ENCODE results near the gene EN1.

EN1 gene

DNA sequence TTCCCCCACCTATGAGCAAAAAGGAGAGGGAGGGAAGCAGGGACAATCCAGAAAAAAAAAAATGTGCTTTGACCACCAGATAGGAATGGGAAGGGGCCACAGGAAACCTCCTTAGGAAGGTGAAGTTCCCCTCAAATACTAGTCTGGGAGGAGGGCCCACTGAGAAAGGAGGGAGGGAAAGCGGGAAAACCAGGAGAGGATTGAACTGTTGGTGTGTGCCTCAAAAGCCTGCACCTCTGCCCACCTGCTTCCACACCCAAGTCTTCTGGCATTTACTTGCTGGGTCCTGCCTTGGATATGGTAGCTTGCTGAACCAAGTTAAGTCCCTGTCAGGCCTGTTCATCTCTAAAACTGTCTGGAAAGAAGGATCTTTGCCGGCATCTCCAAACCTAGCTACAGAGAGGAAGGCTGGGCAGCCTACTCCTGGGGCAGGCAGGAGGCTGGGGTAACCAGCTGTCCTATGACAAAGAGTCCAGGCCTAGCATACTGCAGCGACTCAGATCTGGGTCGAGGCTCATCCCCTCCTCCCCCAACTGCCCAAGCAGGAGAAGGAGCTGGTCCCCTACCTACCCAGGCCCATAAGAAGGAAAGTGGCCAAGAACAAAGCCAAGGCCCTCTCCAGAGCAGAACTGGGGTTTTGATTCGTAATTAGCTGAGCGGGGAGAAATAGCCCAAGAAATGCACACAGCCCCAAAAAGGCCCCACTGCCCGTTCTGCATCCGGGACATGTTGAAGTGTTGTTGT is 3.0 kb downstream of the EN1 start:
- Histone ChIP-seq H3K4me3 (replicated peaks; ENCODE audit: insufficient read depth, low read length) (no peak overlapping the region), H3K27ac (replicated peaks) (no peak overlapping the region), H3K27me3 (ENCODE audit: insufficient read depth, poor library complexity, severe bottlenecking) (peaks cover 82% of the 10 kb centered on the region)
- TF ChIP-seq REST (IDR thresholded peaks at IDR 0.05; ENCODE audit: insufficient replicate concordance, low read depth) = no peak
- no peak for TF ChIP-seq POLR2AphosphoS5 (IDR thresholded peaks at IDR 0.05; ENCODE audit: low read depth)
- no peak for TF ChIP-seq CTCF (IDR thresholded peaks at IDR 0.05; ENCODE audit: insufficient read depth, low read length)
- TF ChIP-seq SPI1 (IDR thresholded peaks at IDR 0.05; ENCODE audit: borderline replicate concordance, low read depth) = no peak
- no peak for TF ChIP-seq GABPA (IDR thresholded peaks at IDR 0.05; ENCODE audit: low read depth)
- DNase-seq (ENCODE audit: low read depth in 1 of 2, low spot score in 1 of 2) = no peak

DNA sequence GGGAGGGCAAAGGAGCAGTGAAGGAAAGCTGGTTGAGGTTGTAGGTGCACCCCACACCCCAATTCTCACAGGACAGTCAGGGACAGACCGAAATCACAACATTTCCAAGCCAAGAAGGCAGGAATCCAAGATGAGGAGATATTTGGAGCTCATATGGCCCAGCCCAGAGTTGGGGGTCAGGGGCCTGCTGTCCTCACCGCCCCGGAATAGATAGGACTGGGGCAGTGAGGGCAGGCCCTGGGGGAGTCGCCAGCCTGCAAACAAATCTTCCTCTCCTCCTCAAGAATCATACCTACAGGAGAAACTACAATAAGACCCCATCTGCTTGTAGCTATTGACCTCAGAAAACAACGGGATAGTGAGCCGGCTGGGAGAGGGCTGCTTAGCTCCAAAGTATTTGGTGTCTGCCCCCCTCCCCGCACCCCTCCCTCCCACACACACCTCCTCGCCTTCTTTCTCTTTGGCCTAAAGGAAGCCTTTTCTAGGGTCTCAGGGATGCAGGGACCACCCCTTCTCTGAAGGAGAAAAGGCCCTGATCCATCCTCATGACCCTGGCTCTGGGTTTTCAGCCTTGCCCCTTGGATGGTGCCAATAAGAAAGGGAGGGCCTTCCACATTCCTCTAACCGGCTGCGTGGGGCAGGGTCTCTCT is 3.8 kb downstream of the EN1 start:
- no peak overlapping the region for H3K4me3 ChIP-seq (replicated peaks; ENCODE audit: insufficient read depth, low read length)
- no peak for TF ChIP-seq SPI1 (IDR thresholded peaks at IDR 0.05; ENCODE audit: borderline replicate concordance, low read depth)
- TF ChIP-seq GABPA (IDR thresholded peaks at IDR 0.05; ENCODE audit: low read depth) = no peak
- no peak for TF ChIP-seq POLR2AphosphoS5 (IDR thresholded peaks at IDR 0.05; ENCODE audit: low read depth)
- no peak for TF ChIP-seq REST (IDR thresholded peaks at IDR 0.05; ENCODE audit: insufficient replicate concordance, low read depth)
- no peak overlapping the region for H3K27ac ChIP-seq (replicated peaks)
- no peak for DNase-seq (ENCODE audit: low read depth in 1 of 2, low spot score in 1 of 2)
- peaks cover 81% of the 10 kb centered on the region for H3K27me3 ChIP-seq (ENCODE audit: insufficient read depth, poor library complexity, severe bottlenecking)

DNA sequence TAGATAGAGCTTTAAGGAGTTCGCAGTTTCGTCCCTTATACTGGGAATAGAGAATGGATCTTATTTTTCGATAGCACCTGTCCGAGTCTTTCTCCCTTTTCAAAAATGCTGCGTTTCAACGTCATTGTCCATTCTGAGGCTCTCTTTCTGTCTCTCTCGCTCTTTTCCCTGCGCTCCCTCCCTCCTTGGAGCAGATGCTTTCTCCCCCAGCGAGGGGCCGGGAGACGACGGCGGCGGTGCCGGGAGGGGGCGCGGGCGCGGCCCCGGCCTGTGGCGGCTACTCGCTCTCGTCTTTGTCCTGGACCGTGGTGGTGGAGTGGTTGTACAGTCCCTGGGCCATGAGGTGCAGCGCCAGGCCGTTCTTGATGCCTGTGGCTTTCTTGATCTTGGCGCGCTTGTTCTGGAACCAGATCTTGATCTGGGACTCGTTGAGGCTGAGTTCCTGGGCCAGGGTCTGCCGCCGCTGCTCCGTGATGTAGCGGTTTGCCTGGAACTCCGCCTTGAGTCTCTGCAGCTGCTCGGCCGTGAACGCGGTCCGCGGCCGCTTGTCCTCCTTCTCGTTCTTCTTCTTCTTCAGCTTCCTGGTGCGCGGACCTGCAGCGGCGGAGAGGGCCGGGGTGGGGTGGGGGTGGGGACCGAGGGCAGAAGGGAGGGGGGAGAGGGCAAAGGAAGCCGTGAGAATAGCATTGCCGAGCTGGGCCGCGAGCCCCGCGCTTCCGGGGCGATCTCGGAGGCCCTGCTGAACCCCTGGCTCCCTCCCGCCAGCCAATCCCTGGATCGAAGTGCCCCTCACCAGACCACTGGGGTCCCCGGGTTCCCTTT is 4.6 kb downstream of the EN1 start:
- peaks cover 81% of the 10 kb centered on the region for H3K27me3 ChIP-seq (ENCODE audit: insufficient read depth, poor library complexity, severe bottlenecking)

DNA sequence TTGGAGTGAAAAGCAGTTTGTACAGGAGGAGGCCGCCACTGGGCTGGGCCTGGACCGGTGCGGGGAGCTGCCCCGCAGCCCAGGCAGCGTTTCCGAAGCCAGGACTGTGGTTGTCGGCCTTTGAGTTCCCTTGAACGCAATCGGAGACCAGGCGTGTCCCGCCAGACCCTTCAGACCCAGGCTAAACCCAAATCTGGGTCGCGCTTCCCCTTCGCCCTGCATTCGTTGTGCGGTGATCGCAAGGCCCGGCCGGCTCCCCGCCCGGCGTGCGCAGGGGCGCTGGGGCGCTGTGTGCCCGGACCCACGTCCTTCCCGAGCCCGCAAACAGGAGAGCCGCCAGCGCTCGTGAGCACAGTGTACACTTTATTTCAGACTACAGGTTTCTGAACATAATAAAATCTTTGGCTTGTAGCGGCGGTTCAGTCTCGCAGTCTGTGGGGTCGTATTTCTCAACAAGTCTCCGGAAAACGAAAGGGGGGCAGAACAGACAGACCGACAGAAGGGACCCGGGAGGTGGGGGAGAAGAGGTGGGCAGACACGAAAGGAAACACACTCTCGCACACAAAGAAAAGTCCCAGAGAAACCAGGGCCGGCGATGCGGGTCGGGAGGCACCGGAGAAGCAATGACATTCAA is 5.5 kb downstream of the EN1 start:
- Histone ChIP-seq H3K27ac (replicated peaks) (no peak overlapping the region), H3K27me3 (ENCODE audit: insufficient read depth, poor library complexity, severe bottlenecking) (peaks cover 84% of the 10 kb centered on the region), H3K4me3 (replicated peaks; ENCODE audit: insufficient read depth, low read length) (no peak overlapping the region)
- TF ChIP-seq CTCF (IDR thresholded peaks at IDR 0.05; ENCODE audit: insufficient read depth, low read length) (no peak), POLR2AphosphoS5 (IDR thresholded peaks at IDR 0.05; ENCODE audit: low read depth) (no peak), REST (IDR thresholded peaks at IDR 0.05; ENCODE audit: insufficient replicate concordance, low read depth) (no peak), GABPA (IDR thresholded peaks at IDR 0.05; ENCODE audit: low read depth) (no peak), SPI1 (IDR thresholded peaks at IDR 0.05; ENCODE audit: borderline replicate concordance, low read depth) (no peak)
- no peak for DNase-seq (ENCODE audit: low read depth in 1 of 2, low spot score in 1 of 2)

More for the DNA sequence above, 4.6 kb downstream of the EN1 start:
- no peak for TF ChIP-seq SPI1 (IDR thresholded peaks at IDR 0.05; ENCODE audit: borderline replicate concordance, low read depth)
- Histone ChIP-seq H3K27ac (replicated peaks) (no peak overlapping the region), H3K4me3 (replicated peaks; ENCODE audit: insufficient read depth, low read length) (no peak overlapping the region)
- DNase-seq (ENCODE audit: low read depth in 1 of 2, low spot score in 1 of 2) = no peak

Measured in HL-60 (cell line).